Caco-2 (cell line): ENCODE data around the gene VSTM5. TPM values are rescaled to one million over a fixed set of nuclear protein-coding genes. Genes with fewer than 3 reads are reported as not detected.

Experiments used
- BruUV-seq: library from RNA; stranded (reverse); fragments of 400-500 nt; replicated peaks from 2 replicates; lab custom pipeline; 2021; lab: Mats Ljungman, UMichigan
- CTCF ChIA-PET: fragments of 300-600 bp; sonication (Branson Sonifier 250); formaldehyde crosslinking; loops from one replicate; lab custom pipeline; 2022; ENCODE audit warnings: antibody characterized with exemption; lab: Charles Lee
- POLR2A ChIA-PET: fragments of 300-600 bp; sonication (Branson Sonifier 250); formaldehyde crosslinking; loops from one replicate; lab custom pipeline; 2022; ENCODE audit warnings: antibody characterized with exemption; lab: Charles Lee
- DNase-seq, 2 experiments: peaks; one replicate each; pipeline versions ENCODE4 v3.0.0 to v3.0.0-alpha.2; 2020 to 2022
- H3K27me3 ChIP-seq: replicated peaks from 2 replicates; pipeline ENCODE4 v1.6.0; 2011; ENCODE audit warnings: low read length; ENCODE audit not compliant: control insufficient read depth, insufficient read depth
- H3K36me3 ChIP-seq: 2 replicates; pipeline ENCODE4 v1.5.1; 2011; ENCODE audit warnings: low read length; ENCODE audit not compliant: control insufficient read depth, insufficient read depth
- H3K4me1 ChIP-seq: fragments of 250-450 bp; sonication (Bioruptor Pico); 2 replicates; pipeline ENCODE4 v1.5.1; 2020; ENCODE audit warnings: mild to moderate bottlenecking
- H3K4me3 ChIP-seq: 2 replicates; pipeline ENCODE4 v1.5.1; 2011; ENCODE audit warnings: low read depth, mild to moderate bottlenecking, control low read depth, low read length
- H3K9me3 ChIP-seq: fragments of 250-450 bp; sonication (Bioruptor Pico); 2 replicates; pipeline ENCODE4 v1.5.1; 2020; ENCODE audit warnings: mild to moderate bottlenecking, moderate library complexity
- H3K27ac Mint-ChIP-seq: one replicate; pipeline ENCODE4 v1.8.0; 2022; ENCODE audit warnings: mixed read lengths; ENCODE audit not compliant: unreplicated experiment
- H3K27me3 Mint-ChIP-seq: one replicate; pipeline ENCODE4 v1.8.0; 2022; ENCODE audit warnings: mixed read lengths; ENCODE audit not compliant: insufficient read depth, unreplicated experiment
- H3K36me3 Mint-ChIP-seq: one replicate; pipeline ENCODE4 v1.8.0; 2022; ENCODE audit warnings: mild to moderate bottlenecking, mixed read lengths; ENCODE audit not compliant: insufficient read depth, unreplicated experiment
- H3K4me1 Mint-ChIP-seq: one replicate; pipeline ENCODE4 v1.8.0; 2022; ENCODE audit warnings: low read depth, mixed read lengths; ENCODE audit not compliant: unreplicated experiment
- H3K4me3 Mint-ChIP-seq: one replicate; pipeline ENCODE4 v1.8.0; 2022; ENCODE audit warnings: mild to moderate bottlenecking, moderate library complexity, mixed read lengths; ENCODE audit not compliant: unreplicated experiment
- H3K9me3 Mint-ChIP-seq: one replicate; pipeline ENCODE4 v1.8.0; 2022; ENCODE audit warnings: mixed read lengths; ENCODE audit not compliant: unreplicated experiment
- intact Hi-C: fragments of 100-400 bp; cut with micrococcal nuclease; formaldehyde crosslinking; loops from one replicate; pipeline ENCODE4 v1.10.0; 2022; ENCODE audit not compliant: unreplicated experiment
- total RNA-seq: library from RNA; stranded (reverse); gene quantifications from 2 replicates; pipeline ENCODE4 v1.2.3, GENCODE V29; 2022
- TF ChIP-seq, protein P1 (sequence below), 2 experiments: fragments of 200-600 bp in 1 of 2; IDR thresholded peaks; 1 replicate in 1 of 2; 2 replicates in 1 of 2; pipeline versions ENCODE4 v1.5.1 to v1.8.0; 2011 to 2022; ENCODE audit warnings: antibody characterized with exemption in 1 of 2, control low read depth in 1 of 2, inconsistent platforms in 1 of 2, low read depth in 1 of 2, low read length in 1 of 2, mild to moderate bottlenecking in 1 of 2, moderate library complexity in 1 of 2; ENCODE audit not compliant: insufficient read depth in 1 of 2, severe bottlenecking in 1 of 2, unreplicated experiment in 1 of 2

The VSTM5 gene
- total RNA-seq, 1 experiment from 2014 or later: 1.5 TPM

GRCh38 chr11:93817426-93818348 is 32.7 kb downstream of the VSTM5 start:
- peak; percentile 43 to 61 for DNase-seq
- no peak overlapping the region for H3K4me3 Mint-ChIP-seq
- Histone ChIP-seq H3K27me3 (no peaks in the 10 kb centered on the region), H3K4me1 (peaks cover 53% of the 10 kb centered on the region), H3K4me3 (no peak overlapping the region), H3K36me3 (no peaks in the 10 kb centered on the region), H3K9me3 (no peaks in the 10 kb centered on the region)
- BruUV-seq: no TSS peak
- H3K27ac Mint-ChIP-seq: no peak overlapping the region
- TF ChIP-seq, protein P1, sequence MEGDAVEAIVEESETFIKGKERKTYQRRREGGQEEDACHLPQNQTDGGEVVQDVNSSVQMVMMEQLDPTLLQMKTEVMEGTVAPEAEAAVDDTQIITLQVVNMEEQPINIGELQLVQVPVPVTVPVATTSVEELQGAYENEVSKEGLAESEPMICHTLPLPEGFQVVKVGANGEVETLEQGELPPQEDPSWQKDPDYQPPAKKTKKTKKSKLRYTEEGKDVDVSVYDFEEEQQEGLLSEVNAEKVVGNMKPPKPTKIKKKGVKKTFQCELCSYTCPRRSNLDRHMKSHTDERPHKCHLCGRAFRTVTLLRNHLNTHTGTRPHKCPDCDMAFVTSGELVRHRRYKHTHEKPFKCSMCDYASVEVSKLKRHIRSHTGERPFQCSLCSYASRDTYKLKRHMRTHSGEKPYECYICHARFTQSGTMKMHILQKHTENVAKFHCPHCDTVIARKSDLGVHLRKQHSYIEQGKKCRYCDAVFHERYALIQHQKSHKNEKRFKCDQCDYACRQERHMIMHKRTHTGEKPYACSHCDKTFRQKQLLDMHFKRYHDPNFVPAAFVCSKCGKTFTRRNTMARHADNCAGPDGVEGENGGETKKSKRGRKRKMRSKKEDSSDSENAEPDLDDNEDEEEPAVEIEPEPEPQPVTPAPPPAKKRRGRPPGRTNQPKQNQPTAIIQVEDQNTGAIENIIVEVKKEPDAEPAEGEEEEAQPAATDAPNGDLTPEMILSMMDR (IDR thresholded peaks at IDR 0.05; ENCODE audit: insufficient read depth in 1 of 2, low read depth in 1 of 2, low read length in 1 of 2, severe bottlenecking in 1 of 2, unreplicated experiment in 1 of 2): no peak
- peaks cover 53% of the 10 kb centered on the region for H3K36me3 Mint-ChIP-seq
- H3K9me3 Mint-ChIP-seq: no peaks in the 10 kb centered on the region
- H3K4me1 Mint-ChIP-seq: peaks cover 14% of the 10 kb centered on the region
- intact Hi-C loops: no loop called here
- POLR2A ChIA-PET: interaction anchor here (0.6 to 1.0 kb wide), 4 partner anchors 12 to 670 kb away, joined by 3 to 4 read pairs (median 4); partner anchors contain the start of genes C11orf54 and MED17
- CTCF ChIA-PET: interaction anchor here (0.5 to 1.0 kb wide), 2 partner anchors 10 to 33 kb away, joined by 3 to 5 read pairs; partner anchors contain the start of gene MED17
- no peaks in the 10 kb centered on the region for H3K27me3 Mint-ChIP-seq

DNA sequence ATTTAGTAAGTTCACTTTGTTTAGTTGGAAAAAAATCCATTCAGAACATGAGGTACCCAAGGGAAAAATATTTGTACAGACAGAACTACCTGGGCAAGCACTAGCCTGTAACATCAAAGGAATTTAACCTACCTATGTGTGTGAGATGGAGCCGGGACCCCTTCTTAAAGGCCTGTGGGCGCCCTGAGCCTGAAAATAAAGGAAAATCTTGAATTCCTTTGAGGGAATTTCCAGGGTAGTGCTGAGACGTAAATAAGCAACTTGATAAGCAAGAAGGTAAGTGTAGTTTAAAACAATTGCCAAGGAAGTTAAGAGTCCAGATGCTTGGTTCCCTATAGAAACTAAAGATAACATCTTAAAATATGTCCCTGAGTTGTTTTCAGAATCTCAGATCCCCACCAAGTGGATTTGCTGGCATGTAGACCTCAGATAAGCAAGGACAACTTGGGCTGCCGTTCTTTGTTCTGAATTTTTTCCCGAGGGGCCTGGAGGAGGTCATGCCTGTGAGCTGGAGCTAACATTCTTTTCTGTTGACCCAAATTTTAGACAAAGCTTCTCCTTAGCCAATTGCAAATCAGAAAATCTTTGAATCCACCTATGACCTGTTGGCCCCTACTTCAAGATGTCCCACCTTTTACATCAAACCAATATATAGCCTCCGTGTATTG is 35.3 kb downstream of the VSTM5 start:
- no peaks in the 10 kb centered on the region for H3K27me3 Mint-ChIP-seq
- peak; percentile 27 to 66 for DNase-seq

More for the DNA sequence above, 35.3 kb downstream of the VSTM5 start:
- no peak overlapping the region for H3K4me3 Mint-ChIP-seq
- no peaks in the 10 kb centered on the region for H3K27me3 ChIP-seq
- no peak overlapping the region for H3K27ac Mint-ChIP-seq
- peaks cover 29% of the 10 kb centered on the region for H3K4me1 ChIP-seq
- no peak overlapping the region for H3K4me3 ChIP-seq
- H3K9me3 Mint-ChIP-seq: no peaks in the 10 kb centered on the region
- H3K36me3 ChIP-seq: 0 out of 2 replicates have a peak, but pooled peaks cover 1% of the 10 kb centered on the region
- peaks cover 6% of the 10 kb centered on the region for H3K4me1 Mint-ChIP-seq
- BruUV-seq: no TSS peak
- H3K9me3 ChIP-seq: no peaks in the 10 kb centered on the region
- intact Hi-C loops: no loop called here
- TF ChIP-seq, protein P1 (IDR thresholded peaks at IDR 0.05; ENCODE audit: insufficient read depth in 1 of 2, low read depth in 1 of 2, low read length in 1 of 2, severe bottlenecking in 1 of 2, unreplicated experiment in 1 of 2): no peak
- CTCF ChIA-PET: no interaction called here
- POLR2A ChIA-PET: no interaction called here
- H3K36me3 Mint-ChIP-seq: peaks cover 79% of the 10 kb centered on the region
